GM21723 (cell line): ENCODE measurements around the gene KRT5.
"Not testable (repeated sequence)": the region's sequence is repeated elsewhere in the genome, so short reads cannot be mapped to it uniquely, and the experiment has no call there.

Experiments used
- ATAC-seq: cut with Tn5 transposase; IDR thresholded peaks from one replicate; pipeline ENCODE4 v1.9.1; 2021; ENCODE audit warnings: mild to moderate bottlenecking, moderate library complexity; ENCODE audit not compliant: unreplicated experiment

KRT5 gene

DNA sequence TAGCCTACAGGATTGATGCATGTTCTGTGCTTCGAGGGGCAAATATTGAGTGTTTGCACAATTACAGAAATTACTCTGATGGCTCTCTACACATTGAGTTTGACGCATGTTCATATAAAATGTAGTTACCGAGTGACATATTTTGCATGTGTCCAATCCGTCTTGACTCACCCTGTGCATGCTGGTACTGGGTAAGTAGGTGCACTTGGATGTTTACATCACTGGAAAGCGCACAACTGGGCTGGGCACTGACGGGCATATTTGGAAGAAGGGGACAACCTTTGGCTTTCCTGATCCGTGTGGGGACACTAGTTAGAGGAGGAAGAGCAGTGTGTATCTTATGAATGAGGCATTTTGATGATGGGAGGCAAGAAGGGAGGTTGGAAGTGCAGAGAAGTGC is 22.2 kb downstream of the KRT5 start:
- ATAC-seq, result no peak

DNA sequence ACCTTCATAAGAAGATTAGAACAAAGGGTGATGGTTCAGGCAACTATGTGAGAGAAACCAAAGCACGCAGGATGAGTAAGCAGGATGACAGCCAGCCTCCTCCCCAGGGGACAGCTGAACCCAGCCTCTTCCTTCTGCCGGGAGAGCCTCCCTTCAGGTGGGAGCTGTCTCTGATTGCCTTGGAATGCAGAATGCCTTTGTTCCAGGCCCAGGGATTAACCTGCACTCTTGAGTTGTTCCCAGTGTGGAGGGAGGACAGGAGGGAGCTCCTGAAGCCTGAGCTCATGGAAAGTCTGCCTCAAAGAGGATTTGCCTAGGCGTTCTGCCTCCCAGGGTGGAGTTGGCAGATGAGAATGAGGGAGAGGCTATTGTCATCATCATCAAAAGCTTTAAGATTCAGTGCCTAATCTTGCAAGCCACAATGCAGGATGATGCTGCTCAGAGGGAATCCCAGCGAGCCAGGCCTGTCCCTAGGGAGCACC is 23.6 kb downstream of the KRT5 start:
- no peak for ATAC-seq

GRCh38 chr12:52496054-52496453 is 24.1 kb downstream of the KRT5 start:
- no peak for ATAC-seq

DNA sequence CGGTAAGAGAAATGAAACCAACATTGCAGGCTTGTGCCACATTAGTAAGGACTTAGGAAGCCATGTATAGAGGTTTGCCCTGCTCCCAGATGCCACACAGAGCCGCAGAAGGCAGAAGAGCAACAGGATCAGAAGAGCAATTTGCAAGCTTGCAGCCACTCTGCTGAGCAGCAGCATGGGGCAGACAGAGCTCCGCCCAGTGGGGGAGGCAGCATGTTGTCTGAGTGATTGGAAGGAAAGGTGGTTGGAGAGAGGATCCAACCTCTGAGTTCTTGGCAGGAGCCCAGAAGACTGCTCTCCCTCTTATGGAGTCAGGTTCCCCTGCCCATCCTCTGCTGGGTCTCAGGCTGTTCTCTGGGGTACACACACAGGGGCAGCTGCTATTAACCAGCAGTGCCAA is 24.8 kb downstream of the KRT5 start:
- ATAC-seq, result no peak

DNA sequence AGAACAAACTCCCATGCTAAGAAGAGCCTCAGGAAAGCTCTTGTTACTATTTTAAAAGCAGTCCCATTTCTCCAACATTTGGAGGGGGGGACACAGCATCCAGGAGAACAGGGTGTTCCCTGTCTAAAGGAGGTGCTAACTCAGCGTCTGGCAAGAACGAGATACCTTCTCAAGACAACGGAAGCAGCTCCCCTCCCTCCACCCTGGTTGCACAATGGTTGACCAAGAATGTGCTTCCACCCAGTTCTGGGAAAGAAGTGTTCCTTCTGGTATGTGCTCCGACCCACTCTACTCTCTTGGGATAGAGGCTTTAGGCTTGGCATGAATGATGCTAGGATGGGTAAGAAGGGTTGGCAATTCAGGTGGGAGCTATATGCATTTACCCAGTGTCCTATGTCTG is 25.7 kb downstream of the KRT5 start:
- ATAC-seq, result no peak

GRCh38 chr12:52494100-52494499 is 26.1 kb downstream of the KRT5 start:
- no peak for ATAC-seq

- no peak for ATAC-seq
Measured at GRCh38 chr12:52493172-52493571, 27.0 kb downstream of the KRT5 start, which contains the start of gene KRT6A. KRT6A (minus strand) TSS chr12:52493257; CDS start chr12:52493188, 69 bp downstream.

GRCh38 chr12:52492405-52492804 is 27.8 kb downstream of the KRT5 start:
- not testable (repeated sequence) for ATAC-seq

DNA sequence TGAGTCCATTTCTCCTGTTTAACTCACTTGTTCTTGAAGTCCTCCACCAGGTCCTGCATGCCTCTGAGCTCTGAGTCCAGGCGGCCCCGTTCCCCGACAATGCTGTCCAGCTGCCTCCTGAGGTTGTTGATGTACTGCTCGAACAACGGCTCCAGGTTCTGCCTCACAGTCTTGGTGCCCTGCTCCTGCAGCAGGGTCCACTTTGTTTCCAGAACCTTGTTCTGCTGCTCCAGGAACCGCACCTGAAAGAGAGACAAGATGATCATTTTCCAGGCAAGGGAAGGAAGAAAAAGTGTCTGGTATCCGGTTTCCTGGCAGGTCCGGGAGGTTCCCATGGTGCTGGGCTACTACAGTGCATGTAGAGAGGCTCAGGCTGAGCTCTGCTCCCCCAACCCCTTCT is 28.7 kb downstream of the KRT5 start:
- not testable (repeated sequence) for ATAC-seq

DNA sequence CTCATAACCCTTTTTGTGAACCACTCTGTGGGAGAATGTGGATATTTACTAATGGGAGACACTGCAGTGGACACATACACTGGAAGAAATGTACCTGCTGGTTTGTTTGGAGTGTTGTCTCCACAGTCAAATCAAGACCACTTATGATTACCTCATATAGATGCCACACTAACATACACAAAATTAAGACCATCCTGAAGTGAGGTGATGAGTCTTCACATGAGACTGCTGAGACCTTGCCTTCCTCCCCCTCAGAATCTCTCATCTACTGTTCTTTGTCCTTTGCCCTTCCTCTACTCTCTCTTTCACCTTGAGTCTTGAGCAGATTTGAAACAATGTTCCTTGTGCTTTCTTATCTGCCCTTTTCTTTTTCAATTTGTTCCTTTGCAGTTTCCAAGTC is 31.5 kb downstream of the KRT5 start:
- no peak for ATAC-seq

GRCh38 chr12:52487744-52488443 is 32.3 kb downstream of the KRT5 start:
- ATAC-seq, result not testable (repeated sequence)

GRCh38 chr12:52487211-52487610 is 33.0 kb downstream of the KRT5 start:
- no peak for ATAC-seq

- no peak for ATAC-seq
Measured at GRCh38 chr12:52486166-52487105, 33.8 kb downstream of the KRT5 start.

GRCh38 chr12:52480073-52480472 is 40.1 kb downstream of the KRT5 start:
- ATAC-seq, result no peak

- ATAC-seq, result no peak
Measured at GRCh38 chr12:52477651-52478050, 42.5 kb downstream of the KRT5 start.

GRCh38 chr12:52474212-52474611 is 46.0 kb downstream of the KRT5 start:
- no peak for ATAC-seq

GRCh38 chr12:52473768-52474167 is 46.4 kb downstream of the KRT5 start, which contains the start of gene KRT6C:
KRT6C (minus strand) TSS chr12:52473805; CDS start chr12:52473737, 68 bp downstream.
- no peak for ATAC-seq

DNA sequence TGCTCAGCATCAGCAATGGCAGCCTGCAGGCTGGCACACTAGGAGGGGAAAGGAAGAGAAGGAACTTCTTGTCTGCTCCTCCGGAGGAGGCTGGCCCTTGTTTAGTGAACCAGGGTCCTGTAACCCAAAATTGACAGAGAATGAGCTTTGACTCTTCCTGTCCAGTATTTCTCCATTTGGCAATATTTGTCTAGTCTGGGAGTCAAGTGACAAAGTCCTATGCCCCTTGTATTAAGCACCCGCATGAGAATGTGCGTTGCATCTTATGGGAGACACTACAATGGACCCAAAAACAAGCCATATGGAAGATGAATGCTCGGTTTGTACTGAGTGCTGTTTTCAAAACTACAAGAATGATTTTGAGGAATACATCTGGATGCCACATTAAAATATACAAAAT is 50.3 kb downstream of the KRT5 start:
- ATAC-seq, result no peak

GRCh38 chr12:52464897-52465296 is 55.3 kb downstream of the KRT5 start:
- no peak for ATAC-seq
